ENCODE measurements around the gene R3HDM2.

The R3HDM2 gene

DNA sequence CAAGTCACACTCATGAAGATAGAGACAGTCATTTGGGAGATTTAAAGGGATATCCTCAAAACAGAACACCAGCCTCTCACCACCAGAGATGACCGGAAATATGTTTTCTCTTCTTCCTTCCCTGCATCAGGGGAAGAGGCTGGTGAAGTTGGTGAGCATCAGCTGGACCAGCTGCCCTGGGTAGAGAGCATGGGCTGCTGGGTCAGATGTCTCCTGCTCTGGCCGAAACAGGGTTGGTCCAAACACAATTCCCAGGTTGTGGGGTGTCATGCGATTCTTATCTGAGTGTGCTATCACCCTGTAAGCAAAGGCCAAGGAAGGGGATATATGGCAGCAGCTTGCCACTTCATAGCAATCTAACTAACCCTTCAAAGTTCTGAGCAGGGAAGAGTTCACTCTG is 41.5 kb upstream of the R3HDM2 start:
- H3K27me3 Mint-ChIP-seq, result no peaks in the 10 kb centered on the region
- no peak overlapping the region for H3K27ac Mint-ChIP-seq
- H3K9me3 Mint-ChIP-seq, result no peaks in the 10 kb centered on the region
- peaks cover 100% of the 10 kb centered on the region for H3K36me3 Mint-ChIP-seq (ENCODE audit: low read depth)
- intact Hi-C loops (cut with micrococcal nuclease), result no loop called here
- peaks cover 63% of the 10 kb centered on the region for H3K4me1 Mint-ChIP-seq (ENCODE audit: low read depth)
- no peak overlapping the region for H3K4me3 Mint-ChIP-seq

DNA sequence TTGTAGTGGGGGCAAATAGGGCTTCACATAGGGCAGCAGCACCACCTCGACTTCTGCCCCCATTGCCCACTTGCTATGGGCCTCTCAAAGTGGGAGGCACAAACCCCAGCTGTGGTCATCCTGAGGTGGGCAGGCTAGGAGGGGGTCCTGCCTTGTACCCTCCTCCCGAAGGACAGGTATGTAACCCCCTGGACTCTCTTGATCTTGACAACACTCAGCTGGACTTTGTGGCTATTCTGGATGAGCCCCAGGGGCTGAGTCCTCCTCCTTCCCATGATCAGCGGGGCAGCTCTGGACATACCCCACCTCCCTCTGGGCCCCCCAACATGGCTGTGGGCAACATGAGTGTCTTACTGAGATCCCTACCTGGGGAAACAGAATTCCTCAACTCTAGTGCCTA is 40.8 kb upstream of the R3HDM2 start:
- H3K9me3 Mint-ChIP-seq, result no peaks in the 10 kb centered on the region
- H3K4me1 Mint-ChIP-seq (ENCODE audit: low read depth), result peaks cover 64% of the 10 kb centered on the region
- no peak overlapping the region for H3K27ac Mint-ChIP-seq
- intact Hi-C loops (cut with micrococcal nuclease), result no loop called here
- peaks cover 98% of the 10 kb centered on the region for H3K36me3 Mint-ChIP-seq (ENCODE audit: low read depth)
- H3K27me3 Mint-ChIP-seq, result no peaks in the 10 kb centered on the region
- no peak overlapping the region for H3K4me3 Mint-ChIP-seq

DNA sequence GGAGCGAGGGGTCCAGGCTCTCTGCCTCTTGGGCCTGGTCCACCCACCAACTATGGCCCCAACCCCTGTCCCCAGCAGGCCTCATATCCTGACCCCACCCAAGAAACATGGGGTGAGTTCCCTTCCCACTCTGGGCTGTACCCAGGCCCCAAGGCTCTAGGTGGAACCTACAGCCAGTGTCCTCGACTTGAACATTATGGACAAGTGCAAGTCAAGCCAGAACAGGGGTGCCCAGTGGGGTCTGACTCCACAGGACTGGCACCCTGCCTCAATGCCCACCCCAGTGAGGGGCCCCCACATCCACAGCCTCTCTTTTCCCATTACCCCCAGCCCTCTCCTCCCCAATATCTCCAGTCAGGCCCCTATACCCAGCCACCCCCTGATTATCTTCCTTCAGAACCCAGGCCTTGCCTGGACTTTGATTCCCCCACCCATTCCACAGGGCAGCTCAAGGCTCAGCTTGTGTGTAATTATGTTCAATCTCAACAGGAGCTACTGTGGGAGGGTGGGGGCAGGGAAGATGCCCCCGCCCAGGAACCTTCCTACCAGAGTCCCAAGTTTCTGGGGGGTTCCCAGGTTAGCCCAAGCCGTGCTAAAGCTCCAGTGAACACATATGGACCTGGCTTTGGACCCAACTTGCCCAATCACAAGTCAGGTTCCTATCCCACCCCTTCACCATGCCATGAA is 40.3 kb upstream of the R3HDM2 start:
- Mint-ChIP-seq H3K4me1 (ENCODE audit: low read depth) (peaks cover 60% of the 10 kb centered on the region), H3K27me3 (no peaks in the 10 kb centered on the region), H3K4me3 (no peak overlapping the region), H3K27ac (peak overlapping the region; percentile 23), H3K9me3 (no peaks in the 10 kb centered on the region), H3K36me3 (ENCODE audit: low read depth) (peaks cover 92% of the 10 kb centered on the region)
- intact Hi-C loops (cut with micrococcal nuclease), result no loop called here

DNA sequence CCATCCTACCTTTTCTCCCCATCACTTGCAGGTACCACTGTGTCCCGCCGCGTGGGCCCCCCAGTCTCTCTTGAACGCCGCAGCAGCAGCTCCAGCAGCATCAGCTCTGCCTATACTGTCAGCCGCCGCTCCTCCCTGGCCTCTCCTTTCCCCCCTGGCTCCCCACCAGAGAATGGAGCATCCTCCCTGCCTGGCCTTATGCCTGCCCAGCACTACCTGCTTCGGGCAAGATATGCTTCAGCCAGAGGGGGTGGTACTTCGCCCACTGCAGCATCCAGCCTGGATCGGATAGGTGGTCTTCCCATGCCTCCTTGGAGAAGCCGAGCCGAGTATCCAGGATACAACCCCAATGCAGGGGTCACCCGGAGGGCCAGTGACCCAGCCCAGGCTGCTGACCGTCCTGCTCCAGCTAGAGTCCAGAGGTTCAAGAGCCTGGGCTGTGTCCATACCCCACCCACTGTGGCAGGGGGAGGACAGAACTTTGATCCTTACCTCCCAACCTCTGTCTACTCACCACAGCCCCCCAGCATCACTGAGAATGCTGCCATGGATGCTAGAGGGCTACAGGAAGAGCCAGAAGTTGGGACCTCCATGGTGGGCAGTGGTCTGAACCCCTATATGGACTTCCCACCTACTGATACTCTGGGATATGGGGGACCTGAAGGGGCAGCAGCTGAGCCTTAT is 39.6 kb upstream of the R3HDM2 start:
- Mint-ChIP-seq H3K36me3 (ENCODE audit: low read depth) (peaks cover 85% of the 10 kb centered on the region), H3K27me3 (peaks cover 4% of the 10 kb centered on the region), H3K4me1 (ENCODE audit: low read depth) (peaks cover 60% of the 10 kb centered on the region), H3K4me3 (no peak overlapping the region), H3K27ac (no peak overlapping the region), H3K9me3 (no peaks in the 10 kb centered on the region)
- intact Hi-C loops (cut with micrococcal nuclease), result no loop called here

DNA sequence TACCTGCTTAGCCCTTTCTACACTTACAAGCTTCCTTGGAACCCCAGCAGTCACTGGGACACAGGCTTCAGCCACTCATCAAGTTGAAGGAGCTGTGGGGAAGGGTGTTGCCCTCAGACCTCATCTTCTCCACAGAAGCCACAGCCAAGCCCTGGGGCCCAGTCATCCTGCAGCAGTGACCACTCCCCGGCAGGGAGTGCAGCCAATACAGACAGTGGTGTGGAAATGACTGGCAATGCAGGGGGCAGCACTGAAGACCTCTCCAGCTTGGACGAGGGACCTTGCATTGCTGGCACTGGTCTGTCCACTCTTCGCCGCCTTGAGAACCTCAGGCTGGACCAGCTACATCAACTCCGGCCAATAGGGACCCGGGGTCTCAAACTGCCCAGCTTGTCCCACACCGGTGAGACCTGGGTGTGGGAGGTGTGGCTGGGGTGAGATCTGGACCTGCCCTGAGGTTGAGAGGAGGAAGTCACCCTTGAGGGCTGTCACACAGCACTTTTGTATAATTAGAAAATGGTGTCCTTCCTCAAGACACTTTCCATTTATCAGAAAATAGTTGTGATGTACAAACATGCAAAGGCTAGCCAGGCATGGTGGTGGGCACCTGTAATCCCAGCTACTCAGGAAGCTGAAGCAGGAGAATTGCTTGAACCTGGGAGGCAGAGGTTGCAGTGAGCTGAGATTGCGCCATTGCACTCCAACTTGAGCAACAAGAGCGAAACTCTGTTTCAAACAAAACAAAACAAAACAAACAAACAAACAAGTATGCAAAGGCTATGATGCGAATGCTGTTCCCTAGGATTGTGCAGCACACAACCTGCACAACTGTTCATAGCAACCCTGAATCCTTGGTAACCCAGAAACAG is 38.7 kb upstream of the R3HDM2 start:
- intact Hi-C loops (cut with micrococcal nuclease), result no loop called here
- H3K27me3 Mint-ChIP-seq, result peaks cover 12% of the 10 kb centered on the region
- no peaks in the 10 kb centered on the region for H3K9me3 Mint-ChIP-seq
- H3K4me1 Mint-ChIP-seq (ENCODE audit: low read depth), result peaks cover 59% of the 10 kb centered on the region
- no peak overlapping the region for H3K4me3 Mint-ChIP-seq
- H3K27ac Mint-ChIP-seq, result no peak overlapping the region
- H3K36me3 Mint-ChIP-seq (ENCODE audit: low read depth), result peaks cover 76% of the 10 kb centered on the region

DNA sequence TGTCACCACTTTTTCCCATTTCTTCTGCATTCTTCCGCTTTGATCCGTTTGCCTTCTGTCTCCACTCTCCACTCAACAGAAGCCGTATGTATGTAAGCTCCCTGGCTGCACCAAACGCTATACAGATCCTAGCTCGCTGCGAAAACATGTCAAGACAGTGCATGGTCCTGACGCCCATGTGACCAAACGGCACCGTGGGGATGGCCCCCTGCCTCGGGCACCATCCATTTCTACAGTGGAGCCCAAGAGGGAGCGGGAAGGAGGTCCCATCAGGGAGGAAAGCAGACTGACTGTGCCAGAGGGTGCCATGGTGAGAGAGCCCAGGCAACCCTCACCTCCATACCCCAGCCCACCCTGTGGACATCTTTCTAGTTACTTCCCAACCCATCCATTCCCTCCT is 37.1 kb upstream of the R3HDM2 start:
- Mint-ChIP-seq H3K36me3 (ENCODE audit: low read depth) (peaks cover 60% of the 10 kb centered on the region), H3K27me3 (peaks cover 14% of the 10 kb centered on the region), H3K4me3 (no peak overlapping the region), H3K9me3 (no peaks in the 10 kb centered on the region), H3K4me1 (ENCODE audit: low read depth) (peaks cover 59% of the 10 kb centered on the region), H3K27ac (no peak overlapping the region)
- intact Hi-C loops (cut with micrococcal nuclease), result no loop called here

DNA sequence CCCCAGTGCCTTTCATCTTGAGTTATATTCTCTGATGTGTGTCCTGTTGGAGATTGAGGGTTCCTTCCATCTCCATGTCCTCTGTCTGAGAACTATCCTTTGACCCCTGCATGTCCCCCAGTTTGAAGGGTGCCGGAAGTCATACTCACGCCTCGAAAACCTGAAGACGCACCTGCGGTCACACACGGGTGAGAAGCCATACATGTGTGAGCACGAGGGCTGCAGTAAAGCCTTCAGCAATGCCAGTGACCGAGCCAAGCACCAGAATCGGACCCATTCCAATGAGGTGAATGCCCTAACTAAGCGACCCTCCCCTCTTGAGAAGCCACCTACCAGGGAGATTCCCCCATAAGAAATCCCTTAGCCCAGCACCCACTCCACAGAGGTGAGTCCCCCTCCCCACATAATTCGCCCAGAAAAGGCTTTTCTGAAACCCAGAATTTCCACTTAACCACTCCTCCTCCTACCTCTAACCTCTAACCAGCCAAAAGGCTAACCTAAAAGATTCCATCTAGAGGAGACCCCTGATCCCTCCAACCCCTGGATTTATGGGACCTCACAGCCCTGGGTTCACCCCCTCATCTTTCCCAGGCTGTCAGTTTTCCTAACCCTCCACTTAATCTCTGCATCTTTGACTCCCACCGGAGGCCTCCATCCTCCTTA is 36.5 kb upstream of the R3HDM2 start:
- no peak overlapping the region for H3K4me3 Mint-ChIP-seq
- intact Hi-C loops (cut with micrococcal nuclease), result no loop called here
- H3K27ac Mint-ChIP-seq, result no peak overlapping the region
- H3K27me3 Mint-ChIP-seq, result peaks cover 14% of the 10 kb centered on the region
- H3K9me3 Mint-ChIP-seq, result no peaks in the 10 kb centered on the region
- H3K36me3 Mint-ChIP-seq (ENCODE audit: low read depth), result peaks cover 55% of the 10 kb centered on the region
- H3K4me1 Mint-ChIP-seq (ENCODE audit: low read depth), result peaks cover 65% of the 10 kb centered on the region

DNA sequence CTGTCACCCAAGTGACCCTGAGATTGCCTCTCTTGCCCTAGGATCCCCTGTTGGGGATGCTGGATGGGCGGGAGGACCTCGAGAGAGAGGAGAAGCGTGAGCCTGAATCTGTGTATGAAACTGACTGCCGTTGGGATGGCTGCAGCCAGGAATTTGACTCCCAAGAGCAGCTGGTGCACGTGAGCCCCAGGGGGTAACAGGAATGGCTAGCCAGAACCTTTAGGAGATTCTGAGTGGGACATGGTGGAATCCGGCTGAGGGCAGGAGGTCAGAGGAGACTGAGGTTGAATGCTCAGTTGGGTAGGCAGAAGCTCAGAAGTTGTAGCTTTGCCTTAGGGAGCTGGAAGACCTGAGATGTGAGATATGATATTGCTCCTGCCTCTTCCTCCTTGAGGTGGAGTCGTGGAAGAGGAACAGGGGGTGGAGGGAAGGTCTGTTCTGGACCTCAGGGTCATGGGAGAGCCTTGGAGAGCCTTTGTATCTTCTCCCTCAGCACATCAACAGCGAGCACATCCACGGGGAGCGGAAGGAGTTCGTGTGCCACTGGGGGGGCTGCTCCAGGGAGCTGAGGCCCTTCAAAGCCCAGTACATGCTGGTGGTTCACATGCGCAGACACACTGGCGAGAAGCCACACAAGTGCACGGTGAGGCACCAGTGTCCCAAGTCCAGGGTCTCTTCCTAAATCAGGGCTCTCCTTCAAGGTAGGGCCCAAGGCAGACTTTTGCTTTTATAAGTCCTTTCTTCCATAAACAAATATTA is 35.1 kb upstream of the R3HDM2 start:
- Mint-ChIP-seq H3K4me3 (no peak overlapping the region), H3K27ac (peak overlapping the region; percentile 2), H3K36me3 (ENCODE audit: low read depth) (peaks cover 40% of the 10 kb centered on the region), H3K9me3 (no peaks in the 10 kb centered on the region), H3K4me1 (ENCODE audit: low read depth) (peaks cover 63% of the 10 kb centered on the region), H3K27me3 (peaks cover 26% of the 10 kb centered on the region)
- intact Hi-C loops (cut with micrococcal nuclease), result no loop called here

DNA sequence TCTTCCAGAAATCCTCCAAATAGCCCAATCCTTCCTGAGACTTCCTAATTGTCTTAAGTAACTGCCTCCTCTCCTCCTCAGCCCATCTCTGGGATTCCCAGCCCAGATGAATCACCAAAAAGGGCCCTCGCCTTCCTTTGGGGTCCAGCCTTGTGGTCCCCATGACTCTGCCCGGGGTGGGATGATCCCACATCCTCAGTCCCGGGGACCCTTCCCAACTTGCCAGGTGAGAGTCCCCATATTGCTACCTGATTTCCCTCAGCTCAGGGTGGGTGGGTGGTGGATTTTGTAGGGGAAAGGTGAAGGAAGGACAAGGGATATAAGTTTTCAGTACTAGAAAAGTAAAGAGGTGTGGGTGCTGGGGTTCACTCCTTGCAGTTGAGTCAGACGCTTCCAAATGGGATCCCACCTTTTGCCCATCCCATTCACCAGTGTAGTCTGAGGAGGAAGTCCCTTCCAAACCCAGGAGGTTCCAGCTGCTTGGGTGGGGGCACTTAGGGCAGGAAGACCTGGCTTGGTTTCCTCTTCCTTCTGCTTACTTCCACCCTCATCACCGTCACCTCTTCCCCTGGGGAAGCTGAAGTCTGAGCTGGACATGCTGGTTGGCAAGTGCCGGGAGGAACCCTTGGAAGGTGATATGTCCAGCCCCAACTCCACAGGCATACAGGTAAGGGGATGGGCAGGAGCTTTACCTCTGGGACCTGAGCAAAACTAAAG is 34.3 kb upstream of the R3HDM2 start:
- no peak overlapping the region for H3K4me3 Mint-ChIP-seq
- no peaks in the 10 kb centered on the region for H3K9me3 Mint-ChIP-seq
- H3K27ac Mint-ChIP-seq, result peak overlapping the region; percentile 2
- H3K4me1 Mint-ChIP-seq (ENCODE audit: low read depth), result peaks cover 69% of the 10 kb centered on the region
- H3K27me3 Mint-ChIP-seq, result peaks cover 33% of the 10 kb centered on the region
- H3K36me3 Mint-ChIP-seq (ENCODE audit: low read depth), result peaks cover 33% of the 10 kb centered on the region
- intact Hi-C loops (cut with micrococcal nuclease), result no loop called here

DNA sequence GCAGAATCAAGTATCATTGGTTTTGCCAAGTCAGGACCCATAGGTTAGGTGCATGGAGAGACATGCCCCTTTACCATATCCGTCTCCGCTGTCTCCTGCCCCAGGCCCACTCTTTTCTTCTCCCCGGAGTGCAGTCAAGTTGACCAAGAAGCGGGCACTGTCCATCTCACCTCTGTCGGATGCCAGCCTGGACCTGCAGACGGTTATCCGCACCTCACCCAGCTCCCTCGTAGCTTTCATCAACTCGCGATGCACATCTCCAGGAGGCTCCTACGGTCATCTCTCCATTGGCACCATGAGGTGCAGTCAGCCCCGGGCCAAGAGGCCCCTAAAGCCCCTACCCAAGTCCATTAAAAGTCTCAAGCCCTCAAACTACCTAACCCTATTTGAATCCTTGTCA is 33.7 kb upstream of the R3HDM2 start:
- no peaks in the 10 kb centered on the region for H3K9me3 Mint-ChIP-seq
- peaks cover 27% of the 10 kb centered on the region for H3K36me3 Mint-ChIP-seq (ENCODE audit: low read depth)
- intact Hi-C loops (cut with micrococcal nuclease), result no loop called here
- peaks cover 37% of the 10 kb centered on the region for H3K27me3 Mint-ChIP-seq
- H3K27ac Mint-ChIP-seq, result no peak overlapping the region
- peaks cover 74% of the 10 kb centered on the region for H3K4me1 Mint-ChIP-seq (ENCODE audit: low read depth)
- H3K4me3 Mint-ChIP-seq, result no peak overlapping the region

DNA sequence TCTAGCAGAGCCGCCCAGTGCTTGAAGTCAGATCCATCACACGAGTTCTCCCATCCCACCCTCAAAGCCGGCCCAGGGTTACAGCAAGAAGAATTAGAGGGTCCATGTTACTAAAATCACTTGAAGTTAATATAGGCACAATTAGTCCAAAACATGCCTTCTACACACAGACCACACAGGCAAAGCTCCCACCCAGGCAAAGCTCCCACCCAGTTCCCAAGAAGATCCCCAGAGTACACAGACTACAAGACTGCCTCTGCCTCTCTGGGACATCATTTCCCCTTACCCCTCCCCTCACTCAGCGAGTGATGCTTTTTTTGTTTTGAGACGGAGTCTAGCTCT is 32.0 kb upstream of the R3HDM2 start:
- Mint-ChIP-seq H3K4me1 (ENCODE audit: low read depth) (peaks cover 75% of the 10 kb centered on the region), H3K36me3 (ENCODE audit: low read depth) (peaks cover 10% of the 10 kb centered on the region), H3K27me3 (peaks cover 37% of the 10 kb centered on the region), H3K9me3 (no peaks in the 10 kb centered on the region), H3K27ac (peak overlapping the region; percentile 74), H3K4me3 (peak overlapping the region; percentile 85)
- intact Hi-C loops (cut with micrococcal nuclease), result no loop called here

DNA sequence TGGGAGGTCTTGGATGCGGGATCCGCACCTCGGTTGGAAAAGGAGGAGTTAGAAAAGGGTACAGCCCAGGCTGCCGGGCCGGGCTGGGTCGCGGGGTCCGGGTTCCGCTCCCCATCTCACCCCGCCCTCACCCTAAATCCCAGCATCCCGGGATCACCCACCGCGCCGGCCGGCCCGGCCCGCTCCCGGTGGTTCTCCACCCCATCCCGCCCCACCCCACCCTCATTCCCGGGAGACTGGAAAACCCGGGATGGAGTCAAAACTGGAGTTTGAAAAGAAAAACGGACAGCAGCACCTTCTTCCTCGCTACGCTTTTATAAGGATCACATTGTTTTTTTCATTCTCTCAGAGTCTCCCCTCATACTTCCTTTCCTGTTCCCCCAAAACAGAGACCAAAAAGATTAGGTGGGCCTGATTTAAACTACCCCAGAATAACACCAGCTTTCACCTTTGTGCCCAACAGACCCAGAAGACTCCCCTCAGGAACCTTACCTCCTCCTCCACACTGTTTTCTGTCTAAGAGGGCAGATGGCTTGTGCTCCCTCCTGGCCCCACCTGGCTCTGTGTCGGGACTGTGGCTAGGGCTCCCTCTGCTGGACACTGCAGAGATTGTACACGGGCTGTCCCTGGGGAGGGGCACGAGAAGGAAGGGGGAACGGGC is 31.5 kb upstream of the R3HDM2 start:
- H3K27me3 Mint-ChIP-seq, result peaks cover 37% of the 10 kb centered on the region
- H3K4me3 Mint-ChIP-seq, result peak overlapping the region; percentile 85
- no peaks in the 10 kb centered on the region for H3K9me3 Mint-ChIP-seq
- H3K27ac Mint-ChIP-seq, result peak overlapping the region; percentile 74
- peaks cover 5% of the 10 kb centered on the region for H3K36me3 Mint-ChIP-seq (ENCODE audit: low read depth)
- intact Hi-C loops (cut with micrococcal nuclease), result no loop called here
- H3K4me1 Mint-ChIP-seq (ENCODE audit: low read depth), result peaks cover 72% of the 10 kb centered on the region
